Astrocyte of the spinal cord (primary cell): ENCODE measurements around the gene P3H2.
"Not testable (repeated sequence)": the region's sequence is repeated elsewhere in the genome, so short reads cannot be mapped to it uniquely, and the experiment has no call there.

Source experiments
- DNase-seq: peaks from one replicate; pipeline ENCODE4 v3.0.0; 2011; ENCODE audit warnings: low read depth, low spot score
- H3K4me3 ChIP-seq: 2 replicates; pipeline ENCODE4 v1.5.1; 2011; ENCODE audit warnings: low read depth, mild to moderate bottlenecking, low read length, moderate library complexity
- in situ Hi-C: cut with HindIII; loops from 2 replicates; pipeline ENCODE4 v1.10.0; 2017; ENCODE audit warnings: low sequenced_read_pairs
- TF ChIP-seq, protein P1 (sequence below): IDR thresholded peaks from 2 replicates; pipeline ENCODE4 v1.5.1; 2012; ENCODE audit warnings: low read depth, mild to moderate bottlenecking, low read length, inconsistent platforms

The P3H2 gene

DNA sequence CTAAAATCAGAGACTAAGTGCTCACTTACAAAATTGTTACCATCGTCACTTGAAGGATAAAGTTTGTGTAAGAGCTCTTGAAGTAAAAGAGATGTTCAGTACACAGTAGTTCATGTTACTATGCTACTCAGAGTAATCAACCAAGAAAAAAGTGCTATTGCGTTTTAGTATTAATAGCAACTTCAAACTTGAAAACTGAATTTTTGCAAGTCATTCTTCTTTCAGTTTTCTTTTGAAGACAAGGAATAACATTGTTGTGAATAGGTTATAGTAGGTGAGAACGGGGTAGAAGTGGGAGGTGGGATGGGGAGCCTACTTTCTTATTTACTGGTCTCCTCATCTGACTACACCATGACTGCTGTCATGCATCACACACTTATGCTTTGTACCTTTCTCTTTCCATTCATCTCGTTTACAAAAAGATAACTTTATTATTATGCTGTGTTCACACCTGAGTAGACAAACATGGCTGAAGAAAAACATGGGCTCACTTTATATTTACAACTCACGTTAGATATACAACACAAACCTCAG lies 39.3 kb upstream of the P3H2 start:
- DNase-seq = no peak
- H3K4me3 ChIP-seq = no peak overlapping the region
- TF ChIP-seq, protein P1, sequence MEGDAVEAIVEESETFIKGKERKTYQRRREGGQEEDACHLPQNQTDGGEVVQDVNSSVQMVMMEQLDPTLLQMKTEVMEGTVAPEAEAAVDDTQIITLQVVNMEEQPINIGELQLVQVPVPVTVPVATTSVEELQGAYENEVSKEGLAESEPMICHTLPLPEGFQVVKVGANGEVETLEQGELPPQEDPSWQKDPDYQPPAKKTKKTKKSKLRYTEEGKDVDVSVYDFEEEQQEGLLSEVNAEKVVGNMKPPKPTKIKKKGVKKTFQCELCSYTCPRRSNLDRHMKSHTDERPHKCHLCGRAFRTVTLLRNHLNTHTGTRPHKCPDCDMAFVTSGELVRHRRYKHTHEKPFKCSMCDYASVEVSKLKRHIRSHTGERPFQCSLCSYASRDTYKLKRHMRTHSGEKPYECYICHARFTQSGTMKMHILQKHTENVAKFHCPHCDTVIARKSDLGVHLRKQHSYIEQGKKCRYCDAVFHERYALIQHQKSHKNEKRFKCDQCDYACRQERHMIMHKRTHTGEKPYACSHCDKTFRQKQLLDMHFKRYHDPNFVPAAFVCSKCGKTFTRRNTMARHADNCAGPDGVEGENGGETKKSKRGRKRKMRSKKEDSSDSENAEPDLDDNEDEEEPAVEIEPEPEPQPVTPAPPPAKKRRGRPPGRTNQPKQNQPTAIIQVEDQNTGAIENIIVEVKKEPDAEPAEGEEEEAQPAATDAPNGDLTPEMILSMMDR = no peak
- in situ Hi-C loops = no loop called here

DNA sequence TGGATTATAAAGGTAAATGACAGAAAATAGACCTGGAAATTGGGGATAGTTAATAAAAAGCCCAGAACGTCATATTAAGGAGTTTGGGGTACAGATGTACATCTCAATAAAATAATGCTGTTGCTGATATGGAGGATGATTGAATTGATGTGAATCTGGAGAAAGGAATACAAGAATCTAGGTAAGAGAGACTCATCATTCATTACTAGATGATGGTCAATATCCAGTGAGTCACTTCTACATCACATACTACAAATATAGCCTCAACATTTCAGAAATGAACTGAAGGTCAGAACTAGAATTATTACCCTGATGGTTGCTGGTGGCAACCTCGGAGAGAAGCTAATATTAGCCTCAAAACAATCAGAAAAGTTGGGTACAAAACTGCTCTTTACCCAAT lies 37.6 kb upstream of the P3H2 start:
- no peak overlapping the region for H3K4me3 ChIP-seq
- TF ChIP-seq, protein P1 = no peak
- in situ Hi-C loops = no loop called here
- DNase-seq = no peak

DNA sequence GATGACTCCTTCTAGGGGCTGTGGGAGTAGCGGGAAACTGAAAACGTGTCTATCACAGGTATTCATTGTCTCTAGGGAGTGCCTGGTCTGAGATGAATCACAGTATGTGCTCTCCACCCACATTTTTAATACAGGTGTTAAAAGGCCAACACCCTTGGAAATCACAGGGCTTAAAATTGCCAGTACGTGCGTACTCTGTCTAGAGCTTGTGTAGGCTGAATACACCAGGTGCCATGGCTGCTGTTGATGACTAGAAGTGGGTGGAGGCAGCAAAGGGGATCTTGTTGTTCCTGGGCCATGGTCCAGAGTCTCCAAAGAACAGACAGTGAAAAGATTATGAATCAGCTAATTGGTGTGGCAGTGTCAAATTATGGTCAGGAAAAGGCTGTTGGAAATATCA lies 35.1 kb upstream of the P3H2 start:
- TF ChIP-seq, protein P1 = no peak
- DNase-seq = peak; percentile 20
- in situ Hi-C loops = no loop called here
- no peak overlapping the region for H3K4me3 ChIP-seq

DNA sequence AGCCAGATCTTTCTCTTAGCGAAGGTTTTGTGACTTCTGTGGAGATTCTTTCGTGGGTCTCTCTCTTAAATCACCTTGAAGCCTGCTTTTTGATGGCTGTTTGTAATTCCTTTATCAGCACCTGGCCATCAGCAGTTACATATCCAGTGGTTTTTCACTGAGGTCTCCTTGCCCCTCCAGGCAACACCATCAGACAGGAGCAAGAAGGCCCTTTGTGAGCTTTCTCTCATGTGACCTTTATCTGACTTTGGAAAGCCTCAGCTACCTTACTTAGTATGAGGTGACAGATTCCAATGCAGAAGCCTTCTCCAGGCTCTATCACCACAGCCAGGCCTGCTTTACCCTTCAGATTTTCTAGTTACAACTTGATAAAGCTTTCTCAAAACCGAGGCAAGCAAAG lies 30.0 kb upstream of the P3H2 start:
- in situ Hi-C loops = no loop called here
- no peak for DNase-seq
- no peak overlapping the region for H3K4me3 ChIP-seq
- TF ChIP-seq, protein P1 = no peak

DNA sequence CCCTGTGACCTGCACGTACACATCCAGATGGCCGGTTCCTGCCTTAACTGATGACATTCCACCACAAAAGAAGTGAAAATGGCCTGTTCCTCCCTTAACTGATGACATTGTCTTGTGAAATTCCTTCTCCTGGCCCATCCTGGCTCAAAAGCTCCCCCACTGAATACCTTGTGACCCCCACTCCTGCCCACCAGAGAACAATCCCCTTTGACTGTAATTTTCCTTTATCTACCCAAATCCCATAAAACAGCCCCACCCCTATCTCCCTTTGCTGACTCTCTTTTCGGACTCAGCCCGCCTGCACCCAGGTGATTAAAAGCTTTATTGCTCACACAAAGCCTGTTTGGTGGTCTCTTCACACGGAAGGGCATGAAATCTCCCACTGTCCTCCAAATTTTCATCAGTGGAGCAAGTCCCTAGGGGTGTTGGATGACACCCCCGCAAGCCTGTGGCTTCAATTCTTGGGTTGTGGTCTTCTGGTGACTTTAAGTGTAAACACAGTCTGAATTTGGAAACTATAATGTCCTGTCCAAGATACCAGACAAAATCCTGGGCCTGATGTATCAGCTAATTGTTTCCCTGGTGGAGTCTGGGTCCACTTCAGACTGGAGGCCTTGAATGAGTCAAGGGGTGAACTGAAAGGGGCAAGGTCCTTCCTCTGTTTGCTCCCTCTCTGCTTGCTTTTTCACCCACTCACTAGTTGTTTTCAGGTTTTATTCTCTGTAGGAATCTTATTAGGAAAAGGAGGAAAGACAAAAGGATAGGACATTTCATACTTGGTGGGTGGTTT lies 29.3 kb upstream of the P3H2 start:
- DNase-seq, in situ Hi-C loops, H3K4me3 ChIP-seq: not testable (repeated sequence)

DNA sequence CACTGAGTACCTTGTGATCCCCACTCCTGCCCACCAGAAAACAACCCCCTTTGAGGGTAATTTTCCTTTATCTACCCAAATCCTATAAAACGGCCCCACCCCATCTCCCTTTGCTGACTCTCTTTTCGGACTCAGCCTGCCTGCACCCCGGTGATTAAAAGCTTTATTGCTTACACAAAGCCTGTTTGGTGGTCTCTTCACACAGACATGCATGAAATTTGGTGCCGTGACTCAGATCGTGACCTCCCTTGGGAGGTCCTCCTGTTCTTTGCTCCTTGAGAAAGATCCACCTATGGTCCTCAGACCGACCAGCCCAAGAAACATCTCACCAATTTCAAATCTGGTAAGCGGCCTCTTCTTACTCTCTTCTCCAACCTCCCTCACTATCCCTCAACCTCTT lies 24.1 kb upstream of the P3H2 start:
- DNase-seq, H3K4me3 ChIP-seq, in situ Hi-C loops: not testable (repeated sequence)

DNA sequence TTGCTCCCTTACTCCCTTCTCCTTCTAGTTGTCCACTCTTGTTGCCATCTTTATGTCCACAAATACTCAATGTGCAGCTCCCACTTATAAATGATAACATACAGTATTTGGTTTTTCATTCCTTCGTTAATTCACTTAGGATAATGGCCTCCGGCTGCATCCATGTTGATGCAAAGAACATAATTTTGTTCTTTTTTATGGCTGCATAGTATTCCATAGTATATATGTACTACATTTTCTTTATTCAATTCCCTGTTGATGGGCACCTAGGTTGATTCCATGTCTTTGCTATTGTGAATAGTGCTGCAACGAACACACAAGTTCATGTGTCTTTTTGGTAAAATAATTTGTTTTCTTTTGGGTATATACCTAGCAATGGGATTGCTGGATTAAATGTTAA lies 21.3 kb upstream of the P3H2 start:
- no peak for DNase-seq
- in situ Hi-C loops = no loop called here
- H3K4me3 ChIP-seq = no peak overlapping the region
- TF ChIP-seq, protein P1 = no peak

DNA sequence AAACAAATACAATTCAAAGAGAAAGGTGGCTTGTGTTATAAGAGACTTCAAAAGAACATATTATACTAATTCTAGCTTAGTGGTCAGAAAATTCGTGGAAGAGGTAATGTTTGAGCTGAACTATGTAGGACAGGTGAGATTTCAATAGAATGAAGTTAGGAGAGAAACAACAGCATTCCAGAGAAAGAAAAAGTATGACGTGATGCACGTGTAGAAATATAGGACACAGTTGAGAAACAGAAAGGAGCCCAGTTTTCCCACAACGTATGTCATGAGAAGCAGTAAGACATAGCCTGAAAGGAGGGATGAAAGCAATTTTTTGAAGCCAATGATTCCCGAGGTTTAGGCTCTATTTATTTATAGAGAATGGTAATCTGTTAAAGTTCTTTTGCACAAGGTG lies 18.7 kb upstream of the P3H2 start:
- no peak overlapping the region for H3K4me3 ChIP-seq
- in situ Hi-C loops = no loop called here
- TF ChIP-seq, protein P1 = no peak
- no peak for DNase-seq
